Measurements from ENCODE around the gene SGIP1. TPM values are rescaled to one million over a fixed set of nuclear protein-coding genes. Genes with fewer than 3 reads are reported as not detected.

The SGIP1 gene
- total RNA-seq, 3 donors from 2014 or later = 3.1 to 6.6 (median 3.5) TPM

DNA sequence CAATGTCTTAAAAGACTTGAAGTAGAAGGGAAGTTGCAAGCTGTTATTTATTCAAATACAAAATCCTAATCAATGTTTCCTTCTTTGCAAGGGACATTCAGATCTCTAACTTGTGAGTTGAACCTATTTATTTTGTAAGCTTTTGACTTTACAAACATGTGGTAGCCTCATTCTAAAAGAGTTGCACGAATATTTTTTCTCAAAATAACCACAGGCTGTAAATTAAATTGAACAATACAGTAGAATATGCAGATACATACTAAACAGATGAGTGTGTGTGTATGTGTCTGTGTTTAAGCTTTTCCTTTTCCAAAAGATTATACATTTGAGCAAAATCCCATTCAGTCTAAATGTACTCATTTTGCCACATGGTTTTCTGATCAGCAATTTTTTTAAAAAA lies 213.5 kb downstream of the SGIP1 start:
- no peak for TF ChIP-seq POLR2A (IDR thresholded peaks at IDR 0.05)
- no peak for TF ChIP-seq CTCF (IDR thresholded peaks at IDR 0.05)
- TF ChIP-seq POLR2AphosphoS5 (IDR thresholded peaks at IDR 0.05) = no peak
- intact Hi-C loops (cut with DNase I; ENCODE audit: low total_unique reads) = no loop called here
- DNase-seq (ENCODE audit: low spot score in 2 of 2) = no peak

GRCh38 chr1:66750577-66750976 lies 216.6 kb downstream of the SGIP1 start:
- intact Hi-C loops (cut with DNase I; ENCODE audit: low total_unique reads) = no loop called here
- TF ChIP-seq POLR2AphosphoS5 (IDR thresholded peaks at IDR 0.05) = no peak
- TF ChIP-seq POLR2A (IDR thresholded peaks at IDR 0.05) = no peak
- no peak for TF ChIP-seq CTCF (IDR thresholded peaks at IDR 0.05)
- Histone ChIP-seq H3K4me3 (no peak overlapping the region), H3K27ac (no peak overlapping the region), H3K27me3 (peaks cover 0 to 10% of the 10 kb centered on the region in 2 donors), H3K36me3 (no peaks in the 10 kb centered on the region), H3K4me1 (no peaks in the 10 kb centered on the region), H3K9me3 (no peaks in the 10 kb centered on the region)
- no peak for DNase-seq (ENCODE audit: low spot score in 2 of 2)

More for the DNA sequence above, 213.5 kb downstream of the SGIP1 start:
- Histone ChIP-seq H3K4me3 (no peak overlapping the region), H3K27ac (no peak overlapping the region), H3K27me3 (peaks cover 0 to 3% of the 10 kb centered on the region in 2 donors), H3K36me3 (no peaks in the 10 kb centered on the region), H3K9me3 (no peaks in the 10 kb centered on the region), H3K4me1 (no peaks in the 10 kb centered on the region)

GRCh38 chr1:66751160-66751559 lies 217.2 kb downstream of the SGIP1 start:
- H3K4me1 ChIP-seq = no peaks in the 10 kb centered on the region
- no peak for DNase-seq (ENCODE audit: low spot score in 2 of 2)
- no peak overlapping the region for H3K27ac ChIP-seq
- H3K36me3 ChIP-seq = no peaks in the 10 kb centered on the region
- TF ChIP-seq POLR2A (IDR thresholded peaks at IDR 0.05) (no peak), CTCF (IDR thresholded peaks at IDR 0.05) (no peak), POLR2AphosphoS5 (IDR thresholded peaks at IDR 0.05) (no peak)
- intact Hi-C loops (cut with DNase I; ENCODE audit: low total_unique reads) = no loop called here
- H3K27me3 ChIP-seq = peaks cover 0 to 10% of the 10 kb centered on the region in 2 donors
- H3K9me3 ChIP-seq = no peaks in the 10 kb centered on the region
- no peak overlapping the region for H3K4me3 ChIP-seq

DNA sequence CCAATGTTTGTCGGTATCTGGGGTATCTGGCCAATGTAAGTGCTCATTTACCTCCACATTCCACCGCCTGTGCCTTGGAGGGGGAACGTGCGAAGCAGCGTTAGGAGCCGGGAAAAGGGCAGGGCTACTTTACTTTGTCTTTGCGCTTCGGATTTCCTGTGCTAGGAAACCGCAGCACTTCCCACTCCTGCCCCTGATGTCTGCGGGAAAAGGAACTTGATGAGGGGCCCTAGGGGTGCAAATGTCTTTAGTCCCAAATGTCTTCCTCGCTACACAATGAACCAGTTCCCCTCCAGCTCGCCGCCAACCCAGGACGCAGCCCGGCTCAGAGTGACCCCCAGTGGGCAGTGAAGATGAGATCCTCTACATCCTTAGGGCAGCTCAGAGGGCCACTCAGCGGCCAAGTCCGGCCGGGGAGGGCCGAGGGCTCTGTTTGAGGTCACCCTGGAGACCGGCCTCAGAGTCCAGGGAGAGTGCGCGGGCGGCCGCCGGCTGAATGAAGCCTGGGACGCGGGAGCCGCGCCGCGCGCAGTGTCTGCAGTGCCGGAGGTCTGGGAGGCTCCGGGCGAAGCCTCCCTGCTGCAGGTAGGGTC lies 218.1 kb downstream of the SGIP1 start, which contains the start of gene DYNLT5:
TSS of gene DYNLT5 (plus strand) at position 460 of the 593 bp plus-strand sequence. CDS start 2,200 bp downstream, outside the sequence.
- H3K4me3 ChIP-seq = peak within 1 kb of the TSS; percentile 37 to 65 (median 41)
- peaks cover 0 to 10% of the 10 kb centered on the region in 2 donors for H3K27me3 ChIP-seq
- intact Hi-C loops (cut with DNase I; ENCODE audit: low total_unique reads) = no loop called here
- H3K4me1 ChIP-seq = no peaks in the 10 kb centered on the region
- no peak for DNase-seq (ENCODE audit: low spot score in 2 of 2)
- no peaks in the 10 kb centered on the region for H3K36me3 ChIP-seq
- H3K27ac ChIP-seq = peak within 1 kb of the TSS in 1 of 2 donors; percentile 25
- H3K9me3 ChIP-seq = no peaks in the 10 kb centered on the region
- TF ChIP-seq CTCF (IDR thresholded peaks at IDR 0.05) (no peak), POLR2A (IDR thresholded peaks at IDR 0.05) (no peak), POLR2AphosphoS5 (IDR thresholded peaks at IDR 0.05) (no peak)

GRCh38 chr1:66752671-66753371 lies 218.9 kb downstream of the SGIP1 start:
- H3K9me3 ChIP-seq = no peaks in the 10 kb centered on the region
- H3K36me3 ChIP-seq = no peaks in the 10 kb centered on the region
- peaks cover 0 to 10% of the 10 kb centered on the region in 2 donors for H3K27me3 ChIP-seq
- TF ChIP-seq POLR2A (IDR thresholded peaks at IDR 0.05) (no peak), CTCF (IDR thresholded peaks at IDR 0.05) (no peak), POLR2AphosphoS5 (IDR thresholded peaks at IDR 0.05) (no peak)
- intact Hi-C loops (cut with DNase I; ENCODE audit: low total_unique reads) = no loop called here
- H3K4me1 ChIP-seq = no peaks in the 10 kb centered on the region
- H3K4me3 ChIP-seq = peak overlapping the region; percentile 37 to 65 (median 41)
- no peak overlapping the region for H3K27ac ChIP-seq
- no peak for DNase-seq (ENCODE audit: low spot score in 2 of 2)
